ENCODE measurements around the gene SLC19A2.
A peak's percentile ranks its signal among the peaks of the same experiment; 100 is the strongest.

Gene SLC19A2

GRCh38 chr1:169468982-169469381 lies 16.8 kb downstream of the SLC19A2 start:
- Histone ChIP-seq H3K36me3 (replicated peaks) (peaks cover 9% of the 10 kb centered on the region), H3K27me3 (replicated peaks) (no peaks in the 10 kb centered on the region), H3K4me3 (ENCODE audit: low read depth, low read length) (no peak overlapping the region), H3K27ac (no peak overlapping the region)
- in situ Hi-C loops (cut with HindIII; ENCODE audit: low pct_ligation_motif_present, low sequenced_read_pairs): no loop called here
- no peak for DNase-seq
- TF ChIP-seq CTCF (IDR thresholded peaks at IDR 0.05; ENCODE audit: low read depth, low read length, missing control alignments): no peak

- H3K36me3 ChIP-seq (replicated peaks): peaks cover 9% of the 10 kb centered on the region
- peak; percentile 53 for TF ChIP-seq CTCF (IDR thresholded peaks at IDR 0.05; ENCODE audit: low read depth, low read length, missing control alignments)
- no peak overlapping the region for H3K4me3 ChIP-seq (ENCODE audit: low read depth, low read length)
- DNase-seq: peak; percentile 46
- H3K27ac ChIP-seq: no peak overlapping the region
- no peaks in the 10 kb centered on the region for H3K27me3 ChIP-seq (replicated peaks)
- in situ Hi-C loops (cut with HindIII; ENCODE audit: low pct_ligation_motif_present, low sequenced_read_pairs): no loop called here
These were observed 19.2 kb downstream of the SLC19A2 start for GRCh38 chr1:169466259-169467230.

- Histone ChIP-seq H3K27me3 (replicated peaks) (no peaks in the 10 kb centered on the region), H3K27ac (no peak overlapping the region), H3K36me3 (replicated peaks) (peaks cover 9% of the 10 kb centered on the region), H3K4me3 (ENCODE audit: low read depth, low read length) (no peak overlapping the region)
- no peak for DNase-seq
- in situ Hi-C loops (cut with HindIII; ENCODE audit: low pct_ligation_motif_present, low sequenced_read_pairs): no loop called here
- TF ChIP-seq CTCF (IDR thresholded peaks at IDR 0.05; ENCODE audit: low read depth, low read length, missing control alignments): no peak
These were observed 20.5 kb downstream of the SLC19A2 start for GRCh38 chr1:169465281-169465680.

- TF ChIP-seq CTCF (IDR thresholded peaks at IDR 0.05; ENCODE audit: low read depth, low read length, missing control alignments): no peak
- no peak for DNase-seq
- H3K27me3 ChIP-seq (replicated peaks): no peaks in the 10 kb centered on the region
- in situ Hi-C loops (cut with HindIII; ENCODE audit: low pct_ligation_motif_present, low sequenced_read_pairs): no loop called here
- no peak overlapping the region for H3K4me3 ChIP-seq (ENCODE audit: low read depth, low read length)
- peaks cover 5% of the 10 kb centered on the region for H3K36me3 ChIP-seq (replicated peaks)
- H3K27ac ChIP-seq: no peak overlapping the region
These were observed 23.4 kb downstream of the SLC19A2 start for GRCh38 chr1:169462385-169462784.

- in situ Hi-C loops (cut with HindIII; ENCODE audit: low pct_ligation_motif_present, low sequenced_read_pairs): no loop called here
- Histone ChIP-seq H3K36me3 (replicated peaks) (no peaks in the 10 kb centered on the region), H3K4me3 (ENCODE audit: low read depth, low read length) (no peak overlapping the region), H3K27ac (no peak overlapping the region), H3K27me3 (replicated peaks) (no peaks in the 10 kb centered on the region)
- DNase-seq: no peak
- no peak for TF ChIP-seq CTCF (IDR thresholded peaks at IDR 0.05; ENCODE audit: low read depth, low read length, missing control alignments)
These were observed 24.2 kb downstream of the SLC19A2 start for GRCh38 chr1:169461390-169462000.

Measured in brain microvascular endothelial cell (primary cell).